ENCODE data around the gene ARPC2. TPM values are rescaled to one million over a fixed set of nuclear protein-coding genes. Genes with fewer than 3 reads are reported as not detected.
A peak's percentile ranks its signal among the peaks of the same experiment; 100 is the strongest.

ARPC2 gene
- total RNA-seq, 5 donors from 2014 or later (not counting 1 experiment from before 2014, with no cell fraction given) = 347 to 487 (median 390) TPM

DNA sequence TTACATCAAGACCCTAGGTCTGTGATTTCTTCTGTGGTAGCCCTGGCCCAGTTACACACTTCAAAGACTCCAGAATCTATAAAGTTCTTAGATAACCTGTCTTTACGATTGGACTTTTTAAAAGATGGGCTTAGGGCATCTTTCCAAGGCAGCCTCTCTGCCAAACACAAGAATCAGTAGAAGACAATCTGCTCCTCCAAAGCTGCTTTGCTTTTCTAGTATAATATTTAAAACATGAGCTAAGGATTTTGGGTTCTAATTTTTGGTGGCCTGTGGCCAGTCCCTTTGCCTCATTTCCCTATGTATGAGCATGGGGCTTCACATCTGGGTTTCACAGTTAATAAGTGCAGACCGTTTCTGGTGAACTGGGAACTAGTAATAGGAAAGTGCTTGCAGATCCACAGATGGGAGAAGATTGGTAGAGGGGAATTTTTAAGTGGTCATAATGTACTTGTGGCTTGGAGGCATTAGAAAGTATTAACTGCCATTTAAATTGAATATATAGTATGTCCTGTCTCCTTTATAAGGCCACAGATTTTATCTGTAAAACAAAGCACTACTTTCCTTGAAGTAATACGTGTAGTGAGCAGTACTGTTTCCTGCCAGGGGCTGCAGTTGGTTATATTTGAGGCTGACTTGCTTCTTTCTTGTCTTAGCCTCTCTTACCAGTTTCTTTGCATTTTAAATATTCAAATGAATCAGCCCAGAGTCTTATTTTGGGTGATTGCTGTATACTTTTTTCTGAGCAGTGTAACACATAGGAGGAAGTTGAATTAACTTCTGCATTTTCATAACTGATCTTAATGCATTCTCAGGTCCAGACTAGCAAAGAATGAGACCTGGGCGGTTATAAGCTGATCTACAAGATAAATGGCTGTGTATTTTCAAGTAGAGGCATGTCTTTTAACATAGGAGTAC is 1.5 kb downstream of the ARPC2 start:
- no CpG with 5 or more reads among the region's 4 CpGs for WGBS (ENCODE audit: insufficient coverage)
- DNase-seq = peak in 11 of 35 experiments; percentile 8 to 52 (median 18)

GRCh38 chr2:218219934-218220333 is 2.9 kb downstream of the ARPC2 start:
- H3K4me3 ChIP-seq (ENCODE audit: control insufficient read depth in 1 of 2, extremely low read depth in 1 of 2, low read length in 1 of 2) = peak overlapping the region; percentile 93 to 98
- peaks cover 0 to 37% of the 10 kb centered on the region in 2 donors for H3K36me3 ChIP-seq (ENCODE audit: control insufficient read depth in 2 of 2, extremely low read depth in 1 of 2, insufficient read depth in 1 of 2, low read length in 1 of 2)
- ATAC-seq (replicated peaks in 1 of 4) (no peak), DNase-seq (no peak)
- Mint-ChIP-seq H3K9me3 (no peaks in the 10 kb centered on the region), H3K27ac (peak overlapping the region; percentile 94 to 98), H3K36me3 (peaks cover 32% of the 10 kb centered on the region), H3K4me1 (peaks cover 72 to 78% (median 72%) of the 10 kb centered on the region in 3 donors), H3K27me3 (no peaks in the 10 kb centered on the region), H3K4me3 (peak overlapping the region; percentile 90 to 100 (median 90))
- no peaks in the 10 kb centered on the region for H3K27me3 ChIP-seq (replicated peaks in 1 of 2; ENCODE audit: control insufficient read depth in 2 of 2, extremely low read depth in 1 of 2, insufficient read depth in 2 of 2, low read length in 1 of 2)
- WGBS (ENCODE audit: insufficient coverage) = no CpG with 5 or more reads among the region's 2 CpGs
- H3K27ac ChIP-seq (ENCODE audit: low read length) = peak overlapping the region; percentile 94
- ChIA-PET POLR2A (interaction anchor here (0.5 to 4.1 kb wide), 4 partner anchors 9 to 23 kb away, joined by 3 to 36 read pairs (median 6); no protein-coding TSS in a partner anchor), CTCF (interaction anchor here in 1 of 2 donors (0.6 to 4.9 kb wide), 6 partner anchors 10 to 189 kb away, joined by 3 to 33 read pairs (median 4); partner anchors contain the start of gene CXCR1)
- H3K9me3 ChIP-seq = no peaks in the 10 kb centered on the region
- H3K4me1 ChIP-seq (ENCODE audit: control insufficient read depth in 1 of 2, extremely low read depth in 1 of 2, insufficient read depth in 2 of 2, low read length in 2 of 2) = peaks cover 58% of the 10 kb centered on the region in 2 experiments

More for the DNA sequence above, 1.5 kb downstream of the ARPC2 start:
- Histone ChIP-seq H3K4me1 (ENCODE audit: control insufficient read depth in 1 of 2, extremely low read depth in 1 of 2, insufficient read depth in 2 of 2, low read length in 2 of 2) (peaks cover 44 to 46% of the 10 kb centered on the region in 2 experiments), H3K27me3 (replicated peaks in 1 of 2; ENCODE audit: control insufficient read depth in 2 of 2, extremely low read depth in 1 of 2, insufficient read depth in 2 of 2, low read length in 1 of 2) (no peaks in the 10 kb centered on the region), H3K36me3 (ENCODE audit: control insufficient read depth in 2 of 2, extremely low read depth in 1 of 2, insufficient read depth in 1 of 2, low read length in 1 of 2) (peaks cover 0 to 27% of the 10 kb centered on the region in 2 donors), H3K4me3 (ENCODE audit: control insufficient read depth in 1 of 2, extremely low read depth in 1 of 2, low read length in 1 of 2) (peak overlapping the region; percentile 93 to 98), H3K9me3 (no peaks in the 10 kb centered on the region), H3K27ac (ENCODE audit: low read length) (peak overlapping the region; percentile 94)
- ChIA-PET POLR2A (interaction anchor here (0.5 to 4.1 kb wide), 5 partner anchors 11 to 184 kb away, joined by 3 to 36 read pairs (median 7); partner anchors contain the start of gene CTDSP1 (in 1 of the 2)), CTCF (interaction anchor here (0.5 to 4.9 kb wide), 8 partner anchors 10 to 679 kb away, joined by 3 to 33 read pairs (median 4); partner anchors contain the start of gene CXCR1 (in 1 of the 2))
- Mint-ChIP-seq H3K36me3 (peaks cover 20% of the 10 kb centered on the region), H3K4me1 (peaks cover 57 to 64% (median 60%) of the 10 kb centered on the region in 3 donors), H3K27me3 (no peaks in the 10 kb centered on the region), H3K4me3 (peak overlapping the region; percentile 90 to 100 (median 90)), H3K9me3 (no peaks in the 10 kb centered on the region), H3K27ac (peak overlapping the region; percentile 94 to 98)
- ATAC-seq (replicated peaks in 1 of 4) = peak; percentile 19 to 31 (median 30)

GRCh38 chr2:218221000-218221399 is 4.0 kb downstream of the ARPC2 start:
- ATAC-seq (replicated peaks in 1 of 4) (no peak), DNase-seq (peak in 3 of 35 experiments; percentile 7 to 43 (median 15))
- H3K4me1 ChIP-seq (ENCODE audit: control insufficient read depth in 1 of 2, extremely low read depth in 1 of 2, insufficient read depth in 2 of 2, low read length in 2 of 2) = peaks cover 61 to 67% of the 10 kb centered on the region in 2 experiments
- peak overlapping the region; percentile 90 to 100 (median 90) for H3K4me3 Mint-ChIP-seq
- peaks cover 42% of the 10 kb centered on the region for H3K36me3 Mint-ChIP-seq
- no peaks in the 10 kb centered on the region for H3K27me3 ChIP-seq (replicated peaks in 1 of 2; ENCODE audit: control insufficient read depth in 2 of 2, extremely low read depth in 1 of 2, insufficient read depth in 2 of 2, low read length in 1 of 2)
- no peaks in the 10 kb centered on the region for H3K27me3 Mint-ChIP-seq
- no peaks in the 10 kb centered on the region for H3K9me3 Mint-ChIP-seq
- no peak overlapping the region for H3K4me3 ChIP-seq (ENCODE audit: control insufficient read depth in 1 of 2, extremely low read depth in 1 of 2, low read length in 1 of 2)
- peak overlapping the region; percentile 94 to 98 for H3K27ac Mint-ChIP-seq
- H3K9me3 ChIP-seq = no peaks in the 10 kb centered on the region
- WGBS (ENCODE audit: insufficient coverage) = 0% methylated on average over 2 of the region's 5 CpGs
- CTCF ChIA-PET = interaction anchor here (0.6 to 4.9 kb wide), 4 partner anchors 9 to 1258 kb away, joined by 3 to 33 read pairs (median 6); no protein-coding TSS in a partner anchor
- peaks cover 81 to 89% (median 82%) of the 10 kb centered on the region in 3 donors for H3K4me1 Mint-ChIP-seq
- H3K36me3 ChIP-seq (ENCODE audit: control insufficient read depth in 2 of 2, extremely low read depth in 1 of 2, insufficient read depth in 1 of 2, low read length in 1 of 2) = peaks cover 0 to 47% of the 10 kb centered on the region in 2 donors
- peak overlapping the region; percentile 94 for H3K27ac ChIP-seq (ENCODE audit: low read length)
- POLR2A ChIA-PET = interaction anchor here (0.6 to 4.1 kb wide), 7 partner anchors 8 to 1059 kb away, joined by 3 to 36 read pairs (median 3); no protein-coding TSS in a partner anchor

GRCh38 chr2:218223046-218223445 is 6.1 kb downstream of the ARPC2 start:
- Mint-ChIP-seq H3K9me3 (no peaks in the 10 kb centered on the region), H3K36me3 (peaks cover 54% of the 10 kb centered on the region), H3K27ac (peak overlapping the region; percentile 81 to 94), H3K4me1 (peaks cover 90 to 98% (median 93%) of the 10 kb centered on the region in 3 donors), H3K4me3 (peak overlapping the region; percentile 43 to 100 (median 62)), H3K27me3 (no peaks in the 10 kb centered on the region)
- no CpG with 5 or more reads among the region's 5 CpGs for WGBS (ENCODE audit: insufficient coverage)
- Histone ChIP-seq H3K27me3 (replicated peaks in 1 of 2; ENCODE audit: control insufficient read depth in 2 of 2, extremely low read depth in 1 of 2, insufficient read depth in 2 of 2, low read length in 1 of 2) (no peaks in the 10 kb centered on the region), H3K36me3 (ENCODE audit: control insufficient read depth in 2 of 2, extremely low read depth in 1 of 2, insufficient read depth in 1 of 2, low read length in 1 of 2) (peaks cover 7 to 63% of the 10 kb centered on the region in 2 donors), H3K9me3 (no peaks in the 10 kb centered on the region), H3K27ac (ENCODE audit: low read length) (peak overlapping the region; percentile 62), H3K4me1 (ENCODE audit: control insufficient read depth in 1 of 2, extremely low read depth in 1 of 2, insufficient read depth in 2 of 2, low read length in 2 of 2) (peaks cover 61 to 71% of the 10 kb centered on the region in 2 experiments), H3K4me3 (ENCODE audit: control insufficient read depth in 1 of 2, extremely low read depth in 1 of 2, low read length in 1 of 2) (no peak overlapping the region)
- ChIA-PET POLR2A (interaction anchor here in 1 of 2 donors (1.7 kb wide), 1 partner anchor 13 kb away, joined by 5 read pairs; no protein-coding TSS in a partner anchor), CTCF (no interaction called here)
- ATAC-seq (replicated peaks in 1 of 4) = peak in 3 of 4 experiments; percentile 38 to 46 (median 41)
- DNase-seq = peak in 2 of 35 experiments; percentile 32 to 48

DNA sequence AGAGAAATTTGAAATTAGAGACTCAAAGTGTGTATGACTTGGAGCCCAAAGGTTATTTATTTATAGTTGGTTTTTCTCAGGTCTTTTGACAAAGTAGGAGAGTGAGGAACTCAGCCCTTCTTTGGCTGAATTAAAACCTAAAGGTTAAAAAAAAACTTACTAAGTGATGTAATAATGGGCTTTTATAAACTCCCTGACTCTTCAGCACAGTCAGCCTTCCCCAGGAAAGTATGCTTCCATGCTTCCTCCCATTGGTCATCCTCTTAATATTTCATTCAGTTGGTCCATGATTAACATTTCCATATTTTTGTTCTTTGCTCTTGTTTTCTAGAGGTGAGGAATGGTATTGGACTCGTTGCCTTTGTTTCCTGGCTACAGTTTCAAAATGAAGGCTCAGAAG is 7.2 kb downstream of the ARPC2 start:
- Histone ChIP-seq H3K27ac (ENCODE audit: low read length) (peak overlapping the region; percentile 62), H3K9me3 (no peaks in the 10 kb centered on the region), H3K27me3 (replicated peaks in 1 of 2; ENCODE audit: control insufficient read depth in 2 of 2, extremely low read depth in 1 of 2, insufficient read depth in 2 of 2, low read length in 1 of 2) (no peaks in the 10 kb centered on the region), H3K36me3 (ENCODE audit: control insufficient read depth in 2 of 2, extremely low read depth in 1 of 2, insufficient read depth in 1 of 2, low read length in 1 of 2) (peaks cover 10 to 70% of the 10 kb centered on the region in 2 donors), H3K4me1 (ENCODE audit: control insufficient read depth in 1 of 2, extremely low read depth in 1 of 2, insufficient read depth in 2 of 2, low read length in 2 of 2) (peaks cover 68 to 72% of the 10 kb centered on the region in 2 experiments), H3K4me3 (ENCODE audit: control insufficient read depth in 1 of 2, extremely low read depth in 1 of 2, low read length in 1 of 2) (no peak overlapping the region)
- DNase-seq (no peak), ATAC-seq (replicated peaks in 1 of 4) (no peak)
- POLR2A ChIA-PET = no interaction called here
- CTCF ChIA-PET = interaction anchor here in 1 of 2 donors (0.6 to 0.7 kb wide), 2 partner anchors 37 to 60 kb away, joined by 3 to 4 read pairs; no protein-coding TSS in a partner anchor
- peaks cover 57% of the 10 kb centered on the region for H3K36me3 Mint-ChIP-seq
- no peaks in the 10 kb centered on the region for H3K27me3 Mint-ChIP-seq
- peak overlapping the region in 2 of 3 donors; percentile 62 to 100 for H3K4me3 Mint-ChIP-seq
- peak overlapping the region; percentile 81 to 94 for H3K27ac Mint-ChIP-seq
- H3K4me1 Mint-ChIP-seq = peaks cover 96 to 99% (median 96%) of the 10 kb centered on the region in 3 donors
- H3K9me3 Mint-ChIP-seq = no peaks in the 10 kb centered on the region
- no CpG with 5 or more reads among the region's 1 CpG for WGBS (ENCODE audit: insufficient coverage)

Data from T-cell (primary cell).